Spleen (tissue), 11 donors: ENCODE measurements around the gene DUS2. TPM values are rescaled to one million over a fixed set of nuclear protein-coding genes. Genes with fewer than 3 reads are reported as not detected.
"Not testable (repeated sequence)": the region's sequence is repeated elsewhere in the genome, so short reads cannot be mapped to it uniquely, and the experiment has no call there.

ENCODE experiments used
- DNase-seq: peaks from one replicate; pipeline ENCODE4 v3.0.0-alpha.2; 2020
- H3K27ac ChIP-seq, 8 donors: fragments of 200-600 bp; sonication (generic) in 7 of 8; 1 replicate in 4 of 8; 2 replicates in 4 of 8; pipeline versions ENCODE4 v1.5.0 to v1.8.0; 2016 to 2021; ENCODE audit warnings: inconsistent platforms in 4 of 8, mild to moderate bottlenecking in 4 of 8, moderate library complexity in 1 of 8
- H3K27me3 ChIP-seq, 7 donors: fragments of 200-600 bp; sonication (generic) in 6 of 7; replicated peaks in 1 of 7; 1 replicate in 4 of 7; 2 replicates in 3 of 7; pipeline versions ENCODE4 v1.5.0 to v1.8.0; 2016 to 2021; ENCODE audit warnings: inconsistent platforms in 3 of 7, mild to moderate bottlenecking in 1 of 7
- H3K36me3 ChIP-seq, 6 donors: fragments of 200-600 bp; sonication (generic) in 5 of 6; 1 replicate in 4 of 6; 2 replicates in 2 of 6; pipeline versions ENCODE4 v1.5.0 to v1.8.0; 2016 to 2021; ENCODE audit warnings: inconsistent platforms in 2 of 6
- H3K4me1 ChIP-seq, 6 donors: fragments of 200-600 bp; sonication (generic) in 5 of 6; 1 replicate in 3 of 6; 2 replicates in 3 of 6; pipeline versions ENCODE4 v1.5.0 to v1.8.0; 2016 to 2021; ENCODE audit warnings: inconsistent platforms in 3 of 6
- H3K4me3 ChIP-seq, 8 donors: fragments of 200-600 bp; sonication (generic) in 7 of 8; 1 replicate in 4 of 8; 2 replicates in 4 of 8; pipeline versions ENCODE4 v1.5.0 to v1.8.0; 2016 to 2021; ENCODE audit warnings: inconsistent platforms in 4 of 8, mild to moderate bottlenecking in 4 of 8, moderate library complexity in 2 of 8
- H3K9me3 ChIP-seq, 8 donors: fragments of 200-600 bp; sonication (generic) in 7 of 8; 1 replicate in 4 of 8; 2 replicates in 4 of 8; pipeline versions ENCODE4 v1.5.0 to v1.8.0; 2016 to 2021; ENCODE audit warnings: inconsistent platforms in 4 of 8
- POLR2A ChIP-seq, 3 donors: fragments of 450-650 bp; IDR thresholded peaks; one replicate each; pipeline ENCODE4 v1.5.1; 2017; ENCODE audit warnings: antibody characterized with exemption in 3 of 3, mild to moderate bottlenecking in 1 of 3
- POLR2AphosphoS5 ChIP-seq, 3 donors: sonication (generic); formaldehyde crosslinking; IDR thresholded peaks; one replicate each; pipeline ENCODE4 v1.5.1; 2017; ENCODE audit warnings: antibody characterized with exemption in 3 of 3
- WGBS, 5 donors: extraction: QIAGEN DNeasy Blood & Tissue Kit in 3 of 5; methylation state at CpG; one replicate each; pipeline versions ENCODE4 v1.1.5 to v1.1.7; 2013 to 2018; 5-methylcytosine and 5-hydroxymethylcytosine counted together
- intact Hi-C: fragments of 100-400 bp; cut with DNase I; formaldehyde crosslinking; loops from one replicate; pipeline ENCODE4 v1.15.0; 2023; ENCODE audit warnings: low total_unique reads
- polyA plus RNA-seq, 3 donors: library from polyadenylated mRNA; stranded (reverse); fragments of 200-250 nt; gene quantifications; one replicate each; pipeline ENCODE4 v1.2.1, GENCODE V29; 2013
- total RNA-seq, 7 donors: library from RNA; depleted of rRNA in 3 of 7; stranded (reverse); fragments of >200 nt in 3 of 7; fragmentation: NEBNext Ultra II Directional in 4 of 7; extraction: Animal tissue kit (Norgen Biotek cat#: 25700) in 4 of 7; gene quantifications; one replicate each; pipeline versions ENCODE4 v1.1.0 to v1.2.1, GENCODE V29; 2016 to 2021
- TF ChIP-seq, protein P1 (sequence below), 11 experiments: fragments of 200-600 bp in 7 of 11; fragments of 450-650 bp in 4 of 11; sonication (generic) in 4 of 11; IDR thresholded peaks in 8 of 11; conservative IDR thresholded peaks in 3 of 11; 1 replicate in 7 of 11; 2 replicates in 4 of 11; pipeline versions ENCODE4 v1.4.0 to v1.8.0; 2016 to 2021; ENCODE audit warnings: antibody characterized with exemption in 11 of 11, inconsistent platforms in 4 of 11, mild to moderate bottlenecking in 1 of 11
- donor health status: healthy with polysubstance abuse.
- donor health status: DM: no; HTN: no; CAD: no; lungs with moderate emphysema.
- donor health status: DM: no; HTN: no; CAD: no.
- donor health status: Bipolar disorder and iron deficiency.
- donor health status: healthy.
- donor health status: DM: no; HTN: no; CAD: no.
- donor health status: DM: yes; HTN: yes; CAD: no.

Gene DUS2
- total and polyA plus RNA-seq, 10 donors: 17.4 to 31.7 (median 27.1) TPM

GRCh38 chr16:68091380-68092261 is 68.5 kb downstream of the DUS2 start:
- H3K27me3 ChIP-seq: no peaks in the 10 kb centered on the region
- 92 to 99% (median 94%) methylated on average over 5 of the region's 5 CpGs for WGBS, 5 donors
- H3K36me3 ChIP-seq: no peaks in the 10 kb centered on the region
- peak overlapping the region in 5 of 8 donors; percentile 52 to 69 (median 60) for H3K27ac ChIP-seq
- H3K4me1 ChIP-seq: peaks cover 58 to 100% (median 94%) of the 10 kb centered on the region in 6 donors
- TF ChIP-seq POLR2AphosphoS5 (IDR thresholded peaks at IDR 0.05) (no peak), POLR2A (IDR thresholded peaks at IDR 0.05) (no peak)
- TF ChIP-seq, protein P1, sequence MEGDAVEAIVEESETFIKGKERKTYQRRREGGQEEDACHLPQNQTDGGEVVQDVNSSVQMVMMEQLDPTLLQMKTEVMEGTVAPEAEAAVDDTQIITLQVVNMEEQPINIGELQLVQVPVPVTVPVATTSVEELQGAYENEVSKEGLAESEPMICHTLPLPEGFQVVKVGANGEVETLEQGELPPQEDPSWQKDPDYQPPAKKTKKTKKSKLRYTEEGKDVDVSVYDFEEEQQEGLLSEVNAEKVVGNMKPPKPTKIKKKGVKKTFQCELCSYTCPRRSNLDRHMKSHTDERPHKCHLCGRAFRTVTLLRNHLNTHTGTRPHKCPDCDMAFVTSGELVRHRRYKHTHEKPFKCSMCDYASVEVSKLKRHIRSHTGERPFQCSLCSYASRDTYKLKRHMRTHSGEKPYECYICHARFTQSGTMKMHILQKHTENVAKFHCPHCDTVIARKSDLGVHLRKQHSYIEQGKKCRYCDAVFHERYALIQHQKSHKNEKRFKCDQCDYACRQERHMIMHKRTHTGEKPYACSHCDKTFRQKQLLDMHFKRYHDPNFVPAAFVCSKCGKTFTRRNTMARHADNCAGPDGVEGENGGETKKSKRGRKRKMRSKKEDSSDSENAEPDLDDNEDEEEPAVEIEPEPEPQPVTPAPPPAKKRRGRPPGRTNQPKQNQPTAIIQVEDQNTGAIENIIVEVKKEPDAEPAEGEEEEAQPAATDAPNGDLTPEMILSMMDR (IDR thresholded peaks at IDR 0.05 in 8 of 11, conservative IDR thresholded peaks at IDR 0.05 in 3 of 11): no peak
- intact Hi-C loops: loop anchor here (10.0 kb wide), 1 partner anchor 133 kb away; no protein-coding TSS in a partner anchor
- no peak for DNase-seq
- H3K4me3 ChIP-seq: no peak overlapping the region
- H3K9me3 ChIP-seq: no peaks in the 10 kb centered on the region

GRCh38 chr16:68092275-68092674 is 69.2 kb downstream of the DUS2 start:
- Histone ChIP-seq H3K27ac (peak overlapping the region in 2 of 8 donors; percentile 60 to 69), H3K4me1 (peaks cover 52 to 100% (median 94%) of the 10 kb centered on the region in 6 donors)
- H3K27me3 ChIP-seq, H3K36me3 ChIP-seq, H3K9me3 ChIP-seq, DNase-seq, H3K4me3 ChIP-seq: not testable (repeated sequence)
- 89 to 94% (median 93%) methylated on average over 10 of the region's 10 CpGs for WGBS, 5 donors
- intact Hi-C loops: loop anchor here (10.0 kb wide), 1 partner anchor 133 kb away; no protein-coding TSS in a partner anchor

GRCh38 chr16:68093816-68094613 is 70.9 kb downstream of the DUS2 start:
- DNase-seq: no peak
- intact Hi-C loops: loop anchor here (10.0 kb wide), 1 partner anchor 131 kb away; no protein-coding TSS in a partner anchor
- H3K4me1 ChIP-seq: peaks cover 36 to 100% (median 83%) of the 10 kb centered on the region in 6 donors
- H3K4me3 ChIP-seq: no peak overlapping the region
- no peaks in the 10 kb centered on the region for H3K9me3 ChIP-seq
- H3K27me3 ChIP-seq: no peaks in the 10 kb centered on the region
- WGBS, 5 donors: 76 to 83% (median 83%) methylated on average over 5 of the region's 5 CpGs
- TF ChIP-seq, protein P1 (IDR thresholded peaks at IDR 0.05 in 8 of 11, conservative IDR thresholded peaks at IDR 0.05 in 3 of 11): peak in 8 of 11 experiments; percentile 17 to 48 (median 30)
- no peak for TF ChIP-seq POLR2AphosphoS5 (IDR thresholded peaks at IDR 0.05)
- no peak for TF ChIP-seq POLR2A (IDR thresholded peaks at IDR 0.05)
- peak overlapping the region in 3 of 8 donors; percentile 3 to 9 (median 5) for H3K27ac ChIP-seq
- H3K36me3 ChIP-seq: peaks cover 0 to 8% (median 0%) of the 10 kb centered on the region in 6 donors

GRCh38 chr16:68094614-68094934 is 71.5 kb downstream of the DUS2 start:
- intact Hi-C loops: loop anchor here (10.0 kb wide), 1 partner anchor 130 kb away; no protein-coding TSS in a partner anchor
- H3K27me3 ChIP-seq: no peaks in the 10 kb centered on the region
- H3K4me3 ChIP-seq: no peak overlapping the region
- TF ChIP-seq, protein P1 (IDR thresholded peaks at IDR 0.05 in 8 of 11, conservative IDR thresholded peaks at IDR 0.05 in 3 of 11): peak in 1 of 11 experiments; percentile 11
- no peak for TF ChIP-seq POLR2A (IDR thresholded peaks at IDR 0.05)
- peaks cover 32 to 100% (median 77%) of the 10 kb centered on the region in 6 donors for H3K4me1 ChIP-seq
- DNase-seq: no peak
- H3K36me3 ChIP-seq: peaks cover 0 to 12% (median 0%) of the 10 kb centered on the region in 6 donors
- peak overlapping the region in 1 of 8 donors; percentile 3 for H3K27ac ChIP-seq
- H3K9me3 ChIP-seq: no peaks in the 10 kb centered on the region
- WGBS, 5 donors: 90 to 94% (median 92%) methylated on average over 4 of the region's 4 CpGs
